GM21360 (cell line): ENCODE measurements around the gene GLS.
"Not testable (repeated sequence)": the region's sequence is repeated elsewhere in the genome, so short reads cannot be mapped to it uniquely, and the experiment has no call there.

ENCODE experiments used
- ATAC-seq: cut with Tn5 transposase; IDR thresholded peaks from one replicate; pipeline ENCODE4 v1.9.1; 2021; ENCODE audit warnings: mild to moderate bottlenecking, moderate library complexity; ENCODE audit not compliant: unreplicated experiment

The GLS gene

GRCh38 chr2:190929919-190930318 is 49.3 kb downstream of the GLS start:
- ATAC-seq = no peak

- ATAC-seq = no peak
Measured at GRCh38 chr2:190930411-190930810, 49.8 kb downstream of the GLS start.

- no peak for ATAC-seq
Measured at GRCh38 chr2:190932514-190932913, 51.9 kb downstream of the GLS start.

- ATAC-seq = no peak
Measured at GRCh38 chr2:190933361-190933760, 52.7 kb downstream of the GLS start.

GRCh38 chr2:190935054-190935453 is 54.4 kb downstream of the GLS start:
- ATAC-seq = no peak

- ATAC-seq = no peak
Measured at GRCh38 chr2:190938771-190939335, 58.2 kb downstream of the GLS start.

GRCh38 chr2:190940454-190940853 is 59.8 kb downstream of the GLS start:
- no peak for ATAC-seq

GRCh38 chr2:190941571-190941970 is 61.0 kb downstream of the GLS start:
- no peak for ATAC-seq

GRCh38 chr2:190942697-190943096 is 62.1 kb downstream of the GLS start:
- no peak for ATAC-seq

GRCh38 chr2:190943706-190944105 is 63.1 kb downstream of the GLS start:
- ATAC-seq = no peak

GRCh38 chr2:190947141-190947540 is 66.5 kb downstream of the GLS start:
- no peak for ATAC-seq

- peak; percentile 75 for ATAC-seq
Measured at GRCh38 chr2:190947711-190948251, 67.2 kb downstream of the GLS start.

- no peak for ATAC-seq
Measured at GRCh38 chr2:190948671-190949070, 68.0 kb downstream of the GLS start.

- no peak for ATAC-seq
Measured at GRCh38 chr2:190950566-190950991, 70.0 kb downstream of the GLS start.

GRCh38 chr2:190953257-190953656 is 72.6 kb downstream of the GLS start:
- ATAC-seq = no peak

- ATAC-seq = no peak
Measured at GRCh38 chr2:190959911-190960788, 79.5 kb downstream of the GLS start.

GRCh38 chr2:190961117-190961516 is 80.5 kb downstream of the GLS start:
- ATAC-seq = not testable (repeated sequence)

- ATAC-seq = no peak
Measured at GRCh38 chr2:190961918-190962487, 81.4 kb downstream of the GLS start.

GRCh38 chr2:190963088-190963487 is 82.5 kb downstream of the GLS start:
- no peak for ATAC-seq

GRCh38 chr2:190964170-190964795 is 83.7 kb downstream of the GLS start:
- no peak for ATAC-seq

GRCh38 chr2:190965580-190966222 is 85.1 kb downstream of the GLS start:
- no peak for ATAC-seq
